Astrocyte of the spinal cord (primary cell): ENCODE measurements around the gene CISD1.

Experiments used
- DNase-seq: peaks from one replicate; pipeline ENCODE4 v3.0.0; 2011; ENCODE audit warnings: low read depth, low spot score
- H3K4me3 ChIP-seq: 2 replicates; pipeline ENCODE4 v1.5.1; 2011; ENCODE audit warnings: low read depth, mild to moderate bottlenecking, low read length, moderate library complexity
- in situ Hi-C: cut with HindIII; loops from 2 replicates; pipeline ENCODE4 v1.10.0; 2017; ENCODE audit warnings: low sequenced_read_pairs
- TF ChIP-seq, protein P1 (sequence below): IDR thresholded peaks from 2 replicates; pipeline ENCODE4 v1.5.1; 2012; ENCODE audit warnings: low read depth, mild to moderate bottlenecking, low read length, inconsistent platforms

The CISD1 gene

GRCh38 chr10:58266003-58266825 lies 2.7 kb upstream of the CISD1 start:
- TF ChIP-seq, protein P1, sequence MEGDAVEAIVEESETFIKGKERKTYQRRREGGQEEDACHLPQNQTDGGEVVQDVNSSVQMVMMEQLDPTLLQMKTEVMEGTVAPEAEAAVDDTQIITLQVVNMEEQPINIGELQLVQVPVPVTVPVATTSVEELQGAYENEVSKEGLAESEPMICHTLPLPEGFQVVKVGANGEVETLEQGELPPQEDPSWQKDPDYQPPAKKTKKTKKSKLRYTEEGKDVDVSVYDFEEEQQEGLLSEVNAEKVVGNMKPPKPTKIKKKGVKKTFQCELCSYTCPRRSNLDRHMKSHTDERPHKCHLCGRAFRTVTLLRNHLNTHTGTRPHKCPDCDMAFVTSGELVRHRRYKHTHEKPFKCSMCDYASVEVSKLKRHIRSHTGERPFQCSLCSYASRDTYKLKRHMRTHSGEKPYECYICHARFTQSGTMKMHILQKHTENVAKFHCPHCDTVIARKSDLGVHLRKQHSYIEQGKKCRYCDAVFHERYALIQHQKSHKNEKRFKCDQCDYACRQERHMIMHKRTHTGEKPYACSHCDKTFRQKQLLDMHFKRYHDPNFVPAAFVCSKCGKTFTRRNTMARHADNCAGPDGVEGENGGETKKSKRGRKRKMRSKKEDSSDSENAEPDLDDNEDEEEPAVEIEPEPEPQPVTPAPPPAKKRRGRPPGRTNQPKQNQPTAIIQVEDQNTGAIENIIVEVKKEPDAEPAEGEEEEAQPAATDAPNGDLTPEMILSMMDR, result no peak
- DNase-seq, result peak; percentile 60
- in situ Hi-C loops, result no loop called here
- H3K4me3 ChIP-seq, result peak overlapping the region; percentile 84

GRCh38 chr10:58266826-58267712 lies 1.9 kb upstream of the CISD1 start:
- peak overlapping the region; percentile 84 for H3K4me3 ChIP-seq
- in situ Hi-C loops, result no loop called here
- TF ChIP-seq, protein P1, result no peak
- peak; percentile 56 for DNase-seq

GRCh38 chr10:58267713-58268453 lies 1.1 kb upstream of the CISD1 start, which contains the start of gene IPMK:
IPMK (minus strand) TSS chr10:58267894; CDS start chr10:58267611, 283 bp downstream.
- peak; percentile 91 for DNase-seq
- in situ Hi-C loops, result no loop called here
- peak within 1 kb of the TSS; percentile 84 for H3K4me3 ChIP-seq
- TF ChIP-seq, protein P1, result no peak

DNA sequence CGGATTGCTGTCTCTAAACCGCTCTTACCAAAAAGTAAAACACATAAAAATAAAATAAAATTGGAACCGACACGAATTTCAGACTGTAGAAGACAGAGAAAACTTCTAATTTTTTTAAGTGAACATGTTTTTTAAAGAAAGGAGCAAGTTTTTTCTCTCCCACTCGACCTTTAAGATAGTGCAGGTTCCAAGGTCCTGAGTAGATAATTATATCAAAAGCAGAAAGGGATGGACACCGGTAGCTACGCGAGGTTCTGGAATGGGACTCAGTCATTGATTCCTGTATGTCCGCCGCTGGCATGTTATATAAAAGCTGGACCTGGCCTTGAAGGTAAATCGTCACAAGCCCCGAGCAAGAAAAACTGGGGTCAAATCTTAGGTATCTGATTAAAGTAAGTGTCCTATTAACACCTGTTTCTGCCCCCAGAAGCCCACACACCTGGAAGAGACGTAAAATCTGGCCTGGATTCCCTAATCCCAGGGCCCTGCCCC lies 462 bp upstream of the CISD1 start:
- no peak for DNase-seq
- TF ChIP-seq, protein P1, result no peak
- peak overlapping the region; percentile 84 for H3K4me3 ChIP-seq
- in situ Hi-C loops, result no loop called here

- in situ Hi-C loops, result no loop called here
- peak overlapping the region; percentile 84 for H3K4me3 ChIP-seq
- DNase-seq, result no peak
- TF ChIP-seq, protein P1, result no peak
Observed at GRCh38 chr10:58269782-58270290, 874 bp downstream of the CISD1 start.

DNA sequence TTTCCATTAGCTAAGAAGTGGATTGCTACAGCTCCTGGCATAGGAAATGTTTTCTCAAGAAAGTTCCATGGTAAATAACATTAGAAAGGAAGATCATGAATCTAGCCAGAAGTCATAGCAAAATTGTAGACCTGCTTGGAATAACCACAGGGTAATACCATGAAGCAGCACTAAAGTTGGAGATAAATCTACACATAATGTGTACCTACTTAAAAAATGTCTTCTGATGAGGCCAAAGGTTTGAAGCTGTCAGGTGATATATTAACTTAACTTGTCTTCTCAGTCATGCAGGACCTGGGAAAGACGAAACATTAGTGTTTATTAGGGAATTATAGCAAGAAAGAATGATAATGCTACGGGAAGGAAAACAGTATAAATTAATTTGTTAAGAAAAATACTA lies 6.3 kb downstream of the CISD1 start:
- in situ Hi-C loops, result no loop called here
- DNase-seq, result no peak
- no peak overlapping the region for H3K4me3 ChIP-seq
- TF ChIP-seq, protein P1, result no peak
